GM18517 (cell line): ENCODE results near the gene SLC25A6.
"Not testable (repeated sequence)": the region's sequence is repeated elsewhere in the genome, so short reads cannot be mapped to it uniquely, and the experiment has no call there.

Source experiments
- ATAC-seq: cut with Tn5 transposase; IDR thresholded peaks from one replicate; pipeline ENCODE4 v1.9.1; 2021; ENCODE audit warnings: mild to moderate bottlenecking, moderate library complexity; ENCODE audit not compliant: unreplicated experiment

Gene SLC25A6

DNA sequence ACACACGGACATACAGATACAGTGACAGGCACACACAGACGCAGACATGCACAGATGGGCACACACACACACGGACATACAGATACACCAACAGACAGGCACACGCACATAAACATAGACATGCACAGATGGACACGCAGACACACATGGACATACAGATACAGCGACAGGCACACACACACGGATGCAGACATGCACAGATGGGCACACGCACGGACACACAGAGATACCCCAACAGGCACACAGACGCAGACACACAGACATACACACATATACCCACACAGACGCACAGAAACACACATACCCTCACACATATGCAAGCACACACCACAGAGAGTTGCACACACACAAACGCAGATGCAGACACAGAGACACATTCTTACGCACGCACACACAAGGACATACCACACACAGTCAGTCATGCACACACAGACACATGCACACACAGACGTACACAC is 24.4 kb upstream of the SLC25A6 start:
- ATAC-seq: no peak

DNA sequence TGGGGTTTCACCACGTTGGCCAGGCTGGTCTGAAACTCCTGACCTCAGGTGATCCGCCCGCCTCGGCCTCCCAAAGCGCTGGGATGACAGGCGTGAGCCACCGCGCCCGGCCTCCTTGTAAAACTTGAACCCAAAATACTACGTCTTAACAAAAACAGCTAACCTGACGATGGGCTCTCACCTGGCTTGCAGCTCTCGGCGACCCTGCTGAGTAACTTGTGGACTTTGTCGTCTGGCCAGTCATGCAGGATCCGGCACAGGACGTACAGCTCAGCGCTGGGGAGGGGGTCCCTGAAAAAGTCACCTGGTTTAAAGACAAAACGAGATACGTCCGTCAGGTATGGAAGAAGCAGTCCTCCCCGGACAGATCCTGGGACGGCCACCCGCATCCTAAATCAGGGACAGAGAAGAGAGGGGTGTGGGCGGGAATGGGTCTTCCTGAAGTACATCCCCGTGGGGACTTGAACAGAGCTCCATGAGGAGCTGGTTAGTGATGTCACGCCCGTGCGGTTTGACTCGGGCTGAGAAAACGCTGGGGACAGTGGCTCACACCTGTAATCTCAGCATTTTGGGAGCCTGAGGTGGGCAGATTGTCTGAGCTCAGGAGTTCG is 20.7 kb upstream of the SLC25A6 start:
- ATAC-seq: no peak

- ATAC-seq: no peak
Measured at GRCh38 chrX:1411326-1411725, 19.4 kb upstream of the SLC25A6 start.

DNA sequence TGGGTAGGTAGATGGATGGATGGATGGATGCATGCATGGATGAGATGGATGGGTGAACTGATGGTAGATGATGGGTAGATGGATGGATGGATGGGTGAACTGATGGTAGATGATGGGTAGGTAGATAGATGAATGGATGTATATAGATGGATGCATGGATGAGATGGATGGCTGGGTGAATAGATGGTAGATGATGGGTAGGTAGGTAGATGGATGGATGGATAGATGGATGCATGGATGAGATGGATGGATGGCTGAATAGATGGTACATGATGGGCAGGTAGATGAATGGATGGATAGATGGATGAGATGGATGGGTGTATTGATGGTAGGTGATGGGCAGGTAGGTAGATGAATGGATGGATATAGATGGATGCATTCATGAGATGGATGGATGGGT is 15.1 kb upstream of the SLC25A6 start:
- no peak for ATAC-seq

GRCh38 chrX:1405769-1406168 is 13.9 kb upstream of the SLC25A6 start:
- ATAC-seq: not testable (repeated sequence)

GRCh38 chrX:1403867-1404266 is 12.0 kb upstream of the SLC25A6 start:
- not testable (repeated sequence) for ATAC-seq

- ATAC-seq: no peak
Measured at GRCh38 chrX:1403228-1403627, 11.3 kb upstream of the SLC25A6 start.

- no peak for ATAC-seq
Measured at GRCh38 chrX:1401611-1402430, 9.9 kb upstream of the SLC25A6 start.

- ATAC-seq: no peak
Measured at GRCh38 chrX:1400742-1401471, 9.0 kb upstream of the SLC25A6 start.

DNA sequence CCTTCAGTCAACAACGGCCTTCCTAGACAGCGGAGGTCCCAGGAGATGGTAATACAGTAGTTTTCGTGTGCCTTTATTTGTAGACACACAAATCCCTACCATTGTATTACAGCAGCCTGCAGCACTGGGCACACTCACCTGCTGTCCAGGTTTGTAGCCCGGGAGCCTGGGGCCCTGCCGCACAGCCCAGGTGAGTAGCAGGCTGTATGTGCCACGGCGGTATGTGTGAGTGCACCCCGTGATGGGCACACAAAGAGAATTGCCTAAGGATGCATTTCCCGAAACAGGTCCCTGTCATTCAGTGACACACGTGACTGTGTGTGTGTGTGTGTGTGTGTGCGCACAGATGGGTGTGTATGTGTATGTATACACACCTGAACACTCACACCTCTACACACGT is 8.1 kb upstream of the SLC25A6 start:
- ATAC-seq: no peak

DNA sequence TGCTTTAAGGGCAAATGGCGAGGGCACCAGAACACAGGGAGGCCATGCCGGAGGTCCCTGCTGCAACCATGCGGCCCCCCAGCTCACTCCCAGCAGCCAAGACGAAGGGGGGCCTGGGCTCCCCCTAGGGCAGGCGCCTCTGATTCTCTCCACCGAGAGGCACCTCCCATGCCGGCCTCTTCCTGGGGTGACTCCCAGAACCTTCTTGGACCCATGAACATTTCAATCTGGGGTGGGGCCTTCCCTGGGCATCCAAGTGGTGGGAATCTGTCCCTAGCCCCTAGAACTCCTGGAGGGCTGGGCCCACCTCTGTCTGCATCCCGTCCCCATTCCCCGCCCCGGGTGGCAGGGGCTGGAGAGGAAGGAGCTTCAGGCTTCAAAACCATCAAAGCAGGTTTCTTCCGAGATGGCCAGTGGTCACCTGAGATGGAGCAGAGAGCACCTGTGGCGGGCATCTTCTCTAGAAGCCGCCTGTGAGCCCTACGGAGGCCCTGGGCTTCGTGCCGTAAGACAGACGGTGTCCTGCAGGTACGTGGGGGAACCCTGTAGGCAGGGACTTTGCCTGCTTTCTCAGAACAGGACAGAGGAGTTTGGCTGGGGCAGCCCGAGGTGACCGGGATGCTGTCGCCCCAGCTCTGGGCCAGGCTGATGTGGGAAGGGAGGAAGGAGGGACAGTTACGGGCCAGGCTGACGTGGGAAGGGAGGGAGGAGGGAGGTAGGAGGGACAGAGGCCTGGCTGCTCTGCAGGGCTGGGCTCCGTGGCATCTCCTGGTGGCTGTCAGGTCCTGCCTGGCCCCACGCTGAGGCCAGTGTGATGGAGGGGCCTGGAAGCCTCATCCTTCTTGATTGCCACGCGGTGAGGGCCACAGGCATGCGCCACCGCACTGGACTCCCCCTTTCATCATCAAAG is 6.8 kb upstream of the SLC25A6 start:
- ATAC-seq: no peak

- ATAC-seq: no peak
Measured at GRCh38 chrX:1397441-1398270, 5.7 kb upstream of the SLC25A6 start.

DNA sequence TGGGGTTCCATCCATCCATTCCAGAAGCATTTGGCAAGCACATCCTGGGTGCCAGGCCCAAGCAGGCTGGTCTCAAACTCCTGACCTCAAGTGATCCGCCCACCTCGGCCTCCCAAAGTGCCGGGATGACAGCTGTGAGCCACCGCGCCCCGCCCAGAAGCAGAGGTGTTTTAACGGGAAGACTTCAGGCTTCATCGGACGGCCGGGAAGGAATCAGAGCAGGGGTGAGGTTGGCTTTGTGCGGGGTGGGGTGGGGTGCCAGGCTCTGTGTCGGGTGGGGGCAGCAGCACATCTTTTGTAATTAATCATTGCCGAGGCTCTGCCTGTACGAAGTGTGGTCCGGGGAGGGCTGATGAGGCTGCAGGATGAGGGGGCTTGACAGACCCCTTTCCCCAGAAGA is 5.1 kb upstream of the SLC25A6 start:
- ATAC-seq: no peak

DNA sequence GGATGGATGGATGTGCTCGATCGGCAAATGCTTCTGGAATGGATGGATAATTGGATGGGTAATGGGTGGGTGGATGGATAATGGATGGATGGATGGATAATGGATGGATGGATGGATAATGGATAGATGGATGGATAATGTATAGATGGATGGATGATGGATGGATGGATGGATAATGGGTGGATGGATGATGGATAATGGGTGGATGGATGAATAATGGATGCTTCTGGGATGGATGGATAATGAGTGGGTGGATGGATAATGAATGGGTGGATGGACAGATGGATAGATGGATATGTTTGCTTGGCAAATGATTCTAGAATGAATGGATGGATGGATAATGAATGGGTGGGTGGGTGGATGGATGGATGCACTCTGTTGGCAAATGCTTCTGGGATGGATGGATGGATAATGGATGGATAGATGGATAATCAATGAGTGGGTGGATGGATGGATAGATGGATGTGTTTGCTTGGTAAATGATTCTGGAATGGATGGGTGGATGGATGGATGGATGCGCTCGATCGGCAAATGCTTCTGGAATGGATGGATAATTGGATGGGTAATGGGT is 3.8 kb upstream of the SLC25A6 start:
- ATAC-seq: no peak

DNA sequence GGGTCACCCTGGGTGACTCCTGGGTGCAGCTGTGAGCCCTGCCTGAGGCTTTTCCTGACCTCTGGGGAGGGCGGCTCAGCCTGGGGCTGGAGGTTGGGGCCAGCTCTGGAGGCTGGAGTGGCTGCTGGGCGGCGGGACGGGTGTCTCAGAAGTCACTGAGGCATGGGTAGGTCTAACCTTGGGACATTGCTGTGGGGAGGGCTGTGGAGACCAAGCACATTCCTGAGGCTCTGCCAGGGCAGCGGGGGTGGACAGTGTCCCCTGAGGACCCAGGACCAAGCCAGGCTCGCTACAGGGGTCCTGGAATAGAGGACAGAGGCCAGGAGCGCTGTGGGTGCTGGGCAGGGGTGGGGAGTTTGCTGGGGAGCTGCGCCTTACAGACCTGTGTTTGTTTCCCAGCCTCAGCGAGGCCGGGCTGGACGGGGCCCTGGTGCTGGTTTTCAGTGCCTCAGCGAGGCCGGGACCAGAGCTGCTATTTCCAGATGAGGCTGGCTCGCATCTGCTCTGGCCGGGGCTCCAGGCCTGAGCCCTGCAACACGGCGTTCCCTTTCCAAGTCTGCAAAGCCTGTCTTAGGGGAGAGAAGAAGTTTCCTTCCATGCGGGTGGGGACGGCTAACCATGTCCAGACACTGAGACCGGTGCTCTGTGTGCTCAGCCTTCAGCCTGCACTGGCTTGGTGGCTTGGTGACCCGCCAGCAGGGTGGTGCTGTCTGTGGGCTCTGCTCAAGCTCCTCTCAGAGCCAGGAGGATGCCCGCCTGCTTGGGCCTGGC is 3.0 kb upstream of the SLC25A6 start:
- ATAC-seq: no peak

DNA sequence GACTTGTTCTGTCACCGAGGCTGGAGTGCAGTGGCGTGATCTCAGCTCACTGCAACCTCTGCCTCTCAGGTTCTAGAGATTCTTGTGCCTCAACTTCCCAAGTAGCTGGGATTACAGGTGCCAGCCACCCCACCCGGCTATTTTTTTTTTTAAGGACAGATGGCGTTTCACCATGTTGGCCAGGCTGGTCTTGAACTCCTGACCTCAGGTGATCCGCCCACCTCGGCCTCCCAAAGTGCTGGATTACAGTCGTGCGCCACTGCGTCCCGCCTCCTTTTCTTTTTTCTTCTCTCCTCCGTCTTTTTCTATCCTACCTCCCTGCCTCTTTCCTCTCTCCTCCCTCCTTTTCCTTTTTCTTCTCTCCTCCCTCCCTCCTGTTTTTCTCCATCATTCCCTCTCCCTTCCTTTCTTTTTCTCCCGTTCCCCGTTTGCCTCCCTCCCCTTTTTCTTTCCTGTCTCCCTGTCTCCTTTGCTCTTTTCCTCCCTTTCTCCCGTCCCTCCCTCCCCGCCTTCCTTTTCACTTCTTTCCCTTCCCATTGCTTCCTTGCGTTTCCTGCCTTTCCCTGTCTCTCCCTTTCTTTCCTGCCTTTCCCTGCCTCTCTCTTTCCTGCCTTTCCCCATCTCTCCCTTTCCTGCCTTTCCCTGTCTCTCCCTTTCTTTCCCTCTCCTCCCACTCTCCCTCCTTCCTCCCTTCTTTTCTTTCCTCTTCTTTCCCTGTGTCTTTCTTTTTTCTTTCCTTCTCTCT is 2.1 kb upstream of the SLC25A6 start:
- ATAC-seq: no peak

- ATAC-seq: peak; percentile 17
Measured at GRCh38 chrX:1392376-1393068, 609 bp upstream of the SLC25A6 start.

GRCh38 chrX:1391370-1391706 is 575 bp downstream of the SLC25A6 start:
- ATAC-seq: no peak
